Measurements from ENCODE around the gene PHTF2.

Gene PHTF2

GRCh38 chr7:77796109-77796508 is 2.5 kb upstream of the PHTF2 start:
- DNase-seq = no peak

GRCh38 chr7:77796960-77797359 is 1.6 kb upstream of the PHTF2 start:
- DNase-seq = no peak

GRCh38 chr7:77797734-77798393 is 709 bp upstream of the PHTF2 start:
- DNase-seq = no peak

GRCh38 chr7:77799078-77799964 is 748 bp downstream of the PHTF2 start:
- DNase-seq = no peak

GRCh38 chr7:77800158-77800557 is 1.6 kb downstream of the PHTF2 start:
- no peak for DNase-seq

- no peak for DNase-seq
Observed at GRCh38 chr7:77800730-77801129, 2.2 kb downstream of the PHTF2 start.

GRCh38 chr7:77802557-77803405 is 4.2 kb downstream of the PHTF2 start:
- DNase-seq = no peak

GRCh38 chr7:77806425-77806824 is 7.9 kb downstream of the PHTF2 start:
- no peak for DNase-seq

GRCh38 chr7:77808517-77808916 is 9.9 kb downstream of the PHTF2 start:
- DNase-seq = no peak

GRCh38 chr7:77811516-77812289 is 13.1 kb downstream of the PHTF2 start:
- no peak for DNase-seq

- no peak for DNase-seq
Observed at GRCh38 chr7:77812290-77812685, 13.7 kb downstream of the PHTF2 start.

GRCh38 chr7:77813180-77813579 is 14.6 kb downstream of the PHTF2 start:
- DNase-seq = no peak

- DNase-seq = no peak
Observed at GRCh38 chr7:77819021-77819420, 20.4 kb downstream of the PHTF2 start.

GRCh38 chr7:77820967-77821366 is 22.4 kb downstream of the PHTF2 start:
- DNase-seq = no peak

GRCh38 chr7:77822269-77822668 is 23.7 kb downstream of the PHTF2 start:
- no peak for DNase-seq

- no peak for DNase-seq
Observed at GRCh38 chr7:77823787-77824186, 25.2 kb downstream of the PHTF2 start.

- DNase-seq = no peak
Observed at GRCh38 chr7:77824636-77825035, 26.1 kb downstream of the PHTF2 start.

GRCh38 chr7:77825131-77825530 is 26.6 kb downstream of the PHTF2 start:
- DNase-seq = no peak

- DNase-seq = no peak
Observed at GRCh38 chr7:77826300-77826699, 27.7 kb downstream of the PHTF2 start.

GRCh38 chr7:77827999-77828398 is 29.4 kb downstream of the PHTF2 start:
- peak; percentile 64 for DNase-seq

- no peak for DNase-seq
Observed at GRCh38 chr7:77830649-77831355, 32.2 kb downstream of the PHTF2 start.

GRCh38 chr7:77831481-77831880 is 32.9 kb downstream of the PHTF2 start:
- DNase-seq = no peak
